NT2/D1 (cell line): Measurements from ENCODE around the gene SEL1L2.

Experiments used
- YY1 ChIP-seq: IDR thresholded peaks from 2 replicates; pipeline ENCODE4 v1.6.1; 2011; ENCODE audit not compliant: insufficient read length, insufficient read depth
- ZNF274 ChIP-seq: IDR thresholded peaks from 2 replicates; pipeline ENCODE4 v1.6.1; 2011; ENCODE audit warnings: mild to moderate bottlenecking, low read depth, low read length

GRCh38 chr20:13813910-13814309 lies 176.5 kb downstream of the SEL1L2 start:
- no peak for TF ChIP-seq YY1
- TF ChIP-seq ZNF274: no peak
